DND-41 (cell line): ENCODE results near the gene BICC1.

Experiments
- CTCF ChIP-seq: IDR thresholded peaks from 2 replicates; pipeline ENCODE4 v1.5.1; 2012; ENCODE audit warnings: borderline replicate concordance, low read length, moderate library complexity, mild to moderate bottlenecking; ENCODE audit not compliant: poor library complexity, severe bottlenecking; ENCODE audit errors: extremely low read depth
- EZH2 ChIP-seq: IDR thresholded peaks from 3 replicates; pipeline ENCODE4 v1.6.1; 2012; ENCODE audit warnings: borderline replicate concordance, low read depth, mild to moderate bottlenecking, moderate library complexity, low read length, inconsistent platforms; ENCODE audit not compliant: severe bottlenecking

- TF ChIP-seq CTCF (no peak), EZH2 (no peak)
Observed at GRCh38 chr10:58574058-58574457, 61.4 kb downstream of the BICC1 start.
